Measurements from ENCODE around the gene HECTD2.
"Not testable (repeated sequence)": the region's sequence is repeated elsewhere in the genome, so short reads cannot be mapped to it uniquely, and the experiment has no call there.

The HECTD2 gene

DNA sequence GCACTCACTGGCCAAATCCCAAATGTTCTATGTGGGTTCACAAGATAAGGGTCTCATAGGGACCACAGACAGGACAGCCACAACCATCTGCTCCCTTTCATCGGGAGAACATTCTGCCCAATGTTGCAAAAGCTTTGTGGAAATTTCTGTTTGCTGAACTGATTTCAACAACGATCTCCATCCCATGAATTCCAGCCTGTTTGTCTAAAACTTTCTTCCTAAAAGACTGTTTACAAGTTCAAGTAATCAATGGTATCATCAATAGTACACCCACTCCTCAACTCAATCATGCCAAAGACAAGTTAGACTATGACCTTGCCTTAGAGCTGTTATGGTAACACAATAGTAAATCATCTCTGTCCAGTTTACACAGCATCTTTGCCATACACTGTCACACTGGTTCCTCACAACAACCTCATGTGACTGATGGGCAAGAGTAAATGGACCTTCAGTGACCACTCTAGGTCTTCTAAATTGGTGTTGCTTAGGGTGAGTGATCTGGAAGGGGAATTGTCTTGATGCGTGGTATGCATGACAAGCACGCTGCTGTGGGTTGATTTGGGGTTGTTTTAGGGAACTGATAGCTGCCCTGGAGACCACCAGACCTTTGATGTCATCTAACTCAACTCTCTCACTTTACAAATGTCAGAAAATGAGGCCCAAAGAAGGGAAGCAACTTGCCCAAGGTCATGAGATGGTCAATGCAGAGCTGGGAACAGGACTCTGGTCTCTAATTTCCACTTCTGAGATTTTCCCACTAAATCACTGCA lies 127.7 kb downstream of the HECTD2 start:
- DNase-seq (ENCODE audit: low spot score): no peak

DNA sequence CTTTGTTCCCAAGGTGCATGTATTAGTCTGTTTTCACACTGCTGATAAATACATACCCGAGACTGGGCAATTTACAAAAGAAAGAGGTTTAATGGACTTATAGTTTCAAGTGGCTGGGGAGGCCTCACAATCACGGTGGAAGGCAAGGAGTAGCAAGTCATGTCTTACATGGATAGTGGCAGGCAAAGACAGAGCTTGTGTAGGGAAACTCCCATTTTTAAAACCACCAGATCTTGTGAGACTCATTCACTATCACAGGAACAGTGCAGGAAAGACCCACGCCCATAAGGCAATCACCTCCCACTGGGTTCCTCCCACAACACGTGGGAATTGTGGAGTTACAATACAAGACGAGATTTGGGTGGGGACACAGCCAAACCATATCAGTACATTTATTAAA lies 129.8 kb downstream of the HECTD2 start:
- DNase-seq (ENCODE audit: low spot score): no peak

DNA sequence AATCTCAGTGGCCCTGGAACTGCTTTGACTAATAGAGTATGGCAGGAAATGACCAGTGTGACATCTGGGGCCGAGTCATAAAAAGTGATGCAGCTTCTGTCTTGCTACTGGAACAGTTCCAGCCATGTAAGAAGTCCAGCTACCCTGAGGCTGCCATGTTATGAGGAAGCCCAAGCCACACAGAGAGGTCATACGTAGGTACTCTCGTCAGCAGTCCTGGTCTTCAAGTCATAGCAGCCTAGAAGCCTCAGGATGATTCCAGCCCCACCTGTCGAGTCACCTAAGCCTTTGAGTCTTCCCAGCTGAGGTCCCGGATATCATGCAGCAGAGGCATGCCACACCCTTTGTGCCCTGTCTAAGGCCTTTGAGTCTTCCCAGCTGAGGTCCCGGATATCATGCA lies 130.6 kb downstream of the HECTD2 start:
- no peak for DNase-seq (ENCODE audit: low spot score)

DNA sequence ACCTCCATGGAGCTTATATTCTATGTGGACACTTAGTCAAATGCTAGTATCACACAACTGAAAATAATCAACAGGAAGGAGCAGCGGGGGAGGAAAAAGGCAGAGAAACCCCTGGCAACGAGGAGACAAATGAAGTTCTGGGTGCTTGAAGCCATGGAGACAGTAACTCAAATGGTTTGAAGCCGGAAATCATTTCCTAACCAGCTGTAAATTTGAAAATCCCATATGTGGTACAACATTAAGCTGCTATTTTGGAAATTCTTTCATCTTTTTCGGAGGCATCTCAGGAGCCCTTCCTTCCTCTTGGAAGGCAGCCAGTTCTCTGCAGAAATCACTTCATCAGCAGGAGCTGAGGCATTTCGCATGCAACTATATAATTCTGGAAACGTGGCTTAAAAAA lies 131.3 kb downstream of the HECTD2 start:
- no peak for DNase-seq (ENCODE audit: low spot score)

DNA sequence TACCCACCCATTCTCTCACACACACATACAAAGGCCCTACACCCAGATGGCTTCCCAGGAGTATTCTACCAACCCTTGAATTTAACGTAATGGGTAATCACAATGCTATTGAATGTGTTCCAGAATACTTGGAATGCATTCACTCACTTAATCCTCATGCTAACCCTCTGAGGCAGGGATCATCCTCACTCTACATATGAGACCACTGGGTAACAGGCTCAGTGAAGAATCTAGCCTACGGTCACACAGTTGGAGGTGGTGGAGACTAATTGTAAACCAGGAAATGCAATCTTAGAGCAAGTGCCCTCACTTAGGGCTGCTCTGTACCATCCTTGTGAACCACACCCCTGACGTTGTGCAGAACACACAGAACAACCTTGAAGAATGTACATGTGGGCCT lies 135.2 kb downstream of the HECTD2 start:
- no peak for DNase-seq (ENCODE audit: low spot score)

DNA sequence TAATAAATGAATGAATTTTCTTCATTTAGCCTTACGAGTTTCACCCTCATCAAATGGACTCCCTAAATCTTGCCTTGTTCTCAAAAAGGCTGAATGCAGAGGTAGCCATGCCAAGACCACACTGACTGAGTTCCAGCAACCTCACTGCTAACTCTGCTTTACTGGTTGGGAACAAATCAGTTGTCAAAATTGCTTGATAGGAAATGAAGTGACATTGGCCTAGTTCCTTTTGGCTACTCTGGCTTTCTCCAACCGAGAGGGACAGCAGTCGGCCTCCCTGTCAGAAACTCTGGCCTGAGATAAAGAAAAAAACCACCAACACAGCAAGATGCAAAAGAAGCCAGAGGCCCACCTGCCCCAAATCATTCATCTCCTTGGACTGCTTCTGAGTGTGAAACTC lies 135.7 kb downstream of the HECTD2 start:
- DNase-seq (ENCODE audit: low spot score): no peak

DNA sequence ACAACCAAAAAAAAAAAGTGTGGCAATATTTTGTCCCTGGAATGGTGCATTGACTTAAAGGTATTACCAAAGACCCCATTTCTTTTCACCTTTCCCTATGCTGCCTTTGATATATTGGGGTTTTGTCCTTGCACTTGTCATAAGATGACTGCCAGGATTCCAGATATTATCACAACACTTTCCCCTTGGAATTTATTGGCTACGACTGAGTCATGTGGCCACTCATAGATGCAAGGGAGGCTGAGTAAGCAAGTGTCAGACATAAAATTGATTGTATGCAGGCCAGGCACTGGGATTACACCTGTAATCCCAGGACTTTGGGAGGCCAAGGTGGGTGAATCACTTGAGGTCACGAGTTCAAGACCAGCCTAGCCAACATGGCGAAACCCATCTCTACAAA lies 139.1 kb downstream of the HECTD2 start:
- DNase-seq (ENCODE audit: low spot score): no peak

DNA sequence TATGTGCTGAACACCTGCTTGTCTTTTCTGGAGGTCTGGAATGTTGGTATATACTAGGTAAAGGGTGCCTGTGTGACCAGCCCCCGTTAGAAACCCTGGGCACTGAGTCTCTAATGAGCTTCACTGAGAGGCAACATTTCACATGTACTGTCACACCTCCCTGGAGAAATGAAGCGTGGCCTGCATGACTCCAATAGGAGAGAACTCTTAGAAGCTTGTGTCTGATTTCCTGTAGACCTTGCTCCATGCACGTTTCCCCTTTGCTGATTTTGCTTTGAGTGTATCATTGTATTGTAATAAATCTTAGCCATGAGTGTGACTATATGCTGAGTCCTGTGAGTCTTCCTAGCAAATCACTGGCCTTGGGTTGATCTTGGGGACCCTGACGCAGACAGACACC lies 139.9 kb downstream of the HECTD2 start:
- DNase-seq (ENCODE audit: low spot score): no peak

DNA sequence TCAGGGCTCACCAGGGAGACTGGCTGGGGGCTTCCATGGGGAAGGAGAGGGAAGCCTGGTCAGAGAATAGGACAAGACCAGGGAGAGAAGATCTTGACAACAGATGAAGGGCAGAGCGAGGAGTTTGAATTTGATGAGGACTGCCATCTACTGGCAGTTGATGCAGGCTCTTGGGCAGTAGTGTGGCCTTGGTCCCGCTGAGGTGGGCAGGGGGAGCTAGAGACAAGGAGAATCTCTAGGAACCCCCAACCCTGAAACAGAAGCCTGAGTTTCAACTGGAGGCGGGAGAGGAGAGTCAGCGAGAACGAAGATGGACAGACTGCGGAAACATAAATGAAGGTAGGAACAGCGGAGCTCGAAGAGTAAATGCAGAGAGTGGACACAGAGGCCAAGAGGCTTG lies 141.7 kb downstream of the HECTD2 start:
- DNase-seq (ENCODE audit: low spot score): no peak

DNA sequence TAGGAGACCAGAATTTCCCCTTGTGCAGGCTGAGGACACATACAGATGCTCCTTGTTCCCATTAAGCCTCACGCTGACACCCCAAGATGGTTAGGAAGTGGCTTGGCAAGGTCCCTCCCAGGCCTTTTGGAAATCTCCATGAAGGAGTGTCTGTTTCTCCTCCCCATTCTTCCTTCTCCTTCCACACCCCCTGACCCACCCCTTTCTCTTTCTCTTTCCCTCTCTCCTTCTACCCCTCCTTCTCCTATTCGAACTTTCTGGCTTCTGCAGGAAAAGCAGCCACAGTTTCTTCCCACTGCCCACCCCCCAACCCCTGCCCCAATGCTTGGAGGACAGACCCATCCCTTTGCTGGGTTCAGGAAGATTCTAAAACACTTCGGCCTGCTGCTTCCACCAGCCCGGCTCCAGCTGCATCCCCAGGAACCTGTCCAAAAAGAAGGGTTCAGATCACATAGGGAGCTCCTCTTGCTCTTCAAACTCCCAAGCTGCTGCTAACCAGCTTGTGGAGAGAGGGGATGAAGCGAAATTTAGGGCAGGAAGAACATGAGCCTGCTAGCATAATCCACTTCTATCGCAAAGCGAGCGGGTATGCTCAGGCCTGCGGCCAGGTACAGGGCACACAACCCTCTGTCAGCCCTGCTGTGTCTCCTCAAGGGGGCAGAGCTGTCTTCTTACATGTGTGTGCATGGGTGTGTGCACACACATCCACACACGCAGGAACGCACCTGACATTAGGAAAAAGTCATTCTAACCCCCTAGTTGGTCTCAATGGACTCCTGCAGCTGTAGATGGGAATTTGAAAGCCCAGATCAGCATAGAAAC lies 142.3 kb downstream of the HECTD2 start:
- DNase-seq (ENCODE audit: low spot score): no peak

DNA sequence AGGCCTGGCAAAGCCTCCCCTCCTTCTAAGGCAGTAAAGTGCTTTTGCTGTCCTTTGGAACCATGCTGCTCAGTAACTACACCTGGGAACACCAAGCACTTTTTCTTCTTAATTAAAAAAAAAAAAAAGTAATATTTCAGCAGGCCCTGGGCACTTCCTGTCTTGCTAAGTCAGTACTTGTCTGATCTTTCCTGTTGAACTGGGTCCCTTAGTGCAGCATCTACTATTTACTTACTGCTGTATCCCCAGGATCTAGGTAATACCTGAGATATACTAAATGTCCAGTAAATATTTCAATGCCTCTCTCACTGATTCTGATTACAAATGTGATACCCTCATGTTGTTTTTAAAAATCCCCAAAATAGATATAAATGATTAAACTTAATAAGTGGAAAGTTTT lies 145.3 kb downstream of the HECTD2 start:
- DNase-seq (ENCODE audit: low spot score): no peak

DNA sequence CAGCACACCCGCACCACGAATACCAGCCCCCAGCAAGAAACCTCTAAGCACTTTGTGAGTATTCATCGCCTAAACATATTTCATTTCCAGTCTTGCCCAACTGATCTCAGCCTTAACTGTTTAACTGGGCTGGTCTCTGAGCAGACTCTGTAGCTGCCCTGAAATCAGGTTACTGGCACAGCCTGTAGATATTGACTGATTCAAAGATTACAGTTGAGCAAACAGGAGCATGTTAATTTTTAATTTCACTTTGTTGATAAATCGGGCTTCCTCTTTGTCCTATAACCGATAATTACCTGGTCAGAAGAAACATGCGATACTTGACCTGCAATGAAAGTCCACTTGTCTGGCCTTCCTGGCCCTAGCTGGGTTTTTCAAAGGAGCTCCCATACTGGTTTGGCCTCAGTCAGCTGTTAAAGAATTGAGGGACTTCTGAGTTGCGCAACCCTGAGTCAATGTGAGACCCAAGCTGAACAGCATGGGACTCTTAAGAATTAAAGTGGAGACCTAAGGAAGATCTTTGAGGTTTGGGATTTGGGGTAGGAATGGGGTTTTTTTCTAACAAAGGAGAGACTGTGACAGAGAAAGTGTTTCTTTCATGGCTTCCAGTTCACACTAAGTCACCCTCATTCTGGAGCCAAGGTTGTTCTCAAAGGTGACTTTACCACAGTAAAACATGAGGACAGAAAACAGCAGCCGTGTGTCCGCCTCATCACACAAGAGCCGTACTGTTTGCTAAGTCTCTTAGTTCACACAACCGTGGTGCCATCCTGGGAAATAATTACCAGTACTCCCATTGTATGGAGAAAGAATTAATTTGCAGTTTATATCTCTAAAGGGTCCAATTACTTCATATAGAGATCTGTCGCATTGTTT lies 146.8 kb downstream of the HECTD2 start:
- no peak for DNase-seq (ENCODE audit: low spot score)

DNA sequence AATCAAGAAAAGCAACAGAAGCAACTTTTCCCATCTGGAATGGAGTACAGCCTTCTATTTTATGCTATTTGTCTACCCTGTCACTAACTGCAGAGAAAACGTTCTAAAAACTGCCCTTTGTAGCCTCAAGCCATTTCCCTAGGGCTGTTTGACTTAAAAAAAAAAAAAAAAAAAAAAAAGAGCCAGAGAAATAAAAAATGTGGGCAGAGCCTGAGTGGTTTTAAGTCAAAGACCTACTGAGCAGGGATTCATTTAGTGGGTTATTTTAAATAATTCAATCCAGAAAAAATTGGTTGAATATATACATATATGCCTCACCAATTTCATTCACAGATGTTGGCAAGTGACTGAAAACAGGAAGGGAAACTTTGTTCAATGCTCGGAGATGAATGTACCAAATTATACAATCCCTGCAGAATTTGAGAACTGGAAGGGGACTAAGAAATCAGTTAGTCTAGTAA lies 147.5 kb downstream of the HECTD2 start:
- DNase-seq (ENCODE audit: low spot score): no peak

DNA sequence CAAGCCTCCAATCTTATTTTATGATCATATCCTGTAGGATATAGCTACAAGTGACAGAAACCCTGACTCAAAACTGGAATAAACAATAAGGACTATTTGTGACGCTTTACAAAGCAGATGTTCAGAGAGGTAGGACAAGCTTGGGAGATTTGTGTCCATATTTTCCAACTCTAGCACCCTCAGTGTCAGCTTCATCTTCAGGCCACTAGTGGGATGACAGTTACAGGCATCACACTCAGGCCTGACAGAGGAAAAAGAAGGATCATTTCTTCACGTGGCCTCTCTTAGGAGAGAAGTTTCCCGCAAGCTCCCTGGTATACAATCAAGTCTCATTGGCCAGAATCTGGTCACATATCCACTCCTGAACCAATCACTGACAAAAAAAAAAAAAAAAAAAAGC lies 148.3 kb downstream of the HECTD2 start:
- no peak for DNase-seq (ENCODE audit: low spot score)

DNA sequence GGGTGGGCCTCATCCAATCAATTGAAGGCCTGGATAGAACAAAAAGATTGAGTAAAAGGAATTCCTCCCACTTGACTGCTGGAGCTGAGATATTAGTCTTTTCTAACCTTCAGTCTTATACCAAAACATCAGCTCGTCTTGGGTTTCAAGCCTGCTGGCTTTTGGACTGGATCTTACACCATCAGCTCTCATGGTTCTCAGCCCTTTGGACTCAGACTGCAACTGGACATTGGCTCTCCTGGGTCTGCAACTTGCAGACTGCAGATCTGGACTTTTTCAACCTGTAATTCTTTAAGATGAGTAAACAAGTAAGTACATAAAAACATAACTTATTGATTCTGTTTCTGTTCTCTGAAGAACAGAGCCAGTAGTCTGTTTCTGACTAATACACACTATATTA lies 149.0 kb downstream of the HECTD2 start:
- no peak for DNase-seq (ENCODE audit: low spot score)

DNA sequence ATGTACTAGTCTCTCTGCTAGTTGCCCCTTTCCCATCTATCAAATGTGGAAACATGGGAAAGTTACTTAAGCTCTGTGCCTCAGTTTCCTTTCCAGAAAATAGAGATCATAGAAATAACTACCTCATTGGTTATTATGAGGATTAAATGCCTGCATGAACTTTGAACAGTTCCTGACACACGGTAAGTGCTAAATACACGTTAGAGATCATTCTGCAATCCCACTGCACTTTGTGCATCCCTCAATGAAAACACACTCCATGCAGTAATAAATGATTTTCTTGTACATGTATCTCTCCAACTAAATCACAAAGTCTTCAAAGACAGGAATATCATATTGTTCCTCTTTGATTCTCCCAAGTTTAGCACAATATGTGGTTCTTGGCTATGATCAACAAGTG lies 149.6 kb downstream of the HECTD2 start:
- DNase-seq (ENCODE audit: low spot score): no peak

DNA sequence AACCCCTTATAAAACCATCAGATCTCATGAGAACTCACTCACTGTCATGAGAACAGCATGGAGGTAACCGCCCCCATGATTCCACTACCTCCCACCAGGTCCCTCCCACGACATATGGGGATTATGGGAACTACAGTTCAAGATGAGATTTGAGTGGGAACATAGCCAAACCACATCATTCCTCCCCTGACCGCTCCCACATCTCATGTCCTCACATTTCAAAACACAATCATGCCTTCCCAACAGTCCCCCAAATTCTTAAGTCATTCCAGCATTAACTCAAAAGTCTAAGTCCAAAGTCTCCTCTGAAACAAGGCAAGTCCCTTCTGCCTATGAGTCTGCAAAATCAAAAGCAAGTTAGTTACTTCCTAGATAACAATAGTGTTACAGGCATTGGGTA lies 150.7 kb downstream of the HECTD2 start:
- DNase-seq (ENCODE audit: low spot score): not testable (repeated sequence)

DNA sequence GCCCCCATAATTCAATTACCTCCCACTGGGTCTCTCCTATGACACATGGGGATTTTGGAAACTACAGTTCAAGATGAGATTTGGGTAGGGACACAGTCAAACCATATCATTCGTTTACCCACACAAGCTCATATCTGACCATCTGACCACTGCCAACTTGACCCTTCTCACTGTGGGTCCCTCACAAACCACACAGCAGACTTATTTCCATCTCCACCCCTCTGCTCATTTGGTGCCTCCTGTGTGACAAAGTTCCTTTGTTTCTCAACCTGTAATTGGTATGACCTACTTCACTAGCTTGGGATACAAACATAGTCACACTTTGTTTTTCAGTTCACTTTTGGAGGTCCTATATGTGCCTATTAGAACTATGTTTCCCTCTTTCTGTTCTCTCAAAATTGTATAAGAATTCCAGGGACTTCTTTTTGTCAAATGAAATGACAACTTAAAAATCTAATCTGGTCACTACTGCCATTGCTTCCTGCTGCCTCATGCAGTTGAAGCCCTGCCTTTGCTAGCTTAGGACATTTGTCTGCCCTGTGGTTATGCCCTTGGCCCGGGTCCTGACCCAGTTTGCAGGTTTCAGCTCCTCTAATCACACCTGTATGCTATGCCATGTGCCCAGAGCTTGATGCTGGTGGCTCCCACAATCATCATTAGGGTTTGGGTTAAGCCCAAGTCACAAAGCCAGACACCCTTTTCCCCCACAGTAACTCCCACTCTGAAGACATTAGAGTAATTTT lies 152.9 kb downstream of the HECTD2 start:
- DNase-seq (ENCODE audit: low spot score): no peak

DNA sequence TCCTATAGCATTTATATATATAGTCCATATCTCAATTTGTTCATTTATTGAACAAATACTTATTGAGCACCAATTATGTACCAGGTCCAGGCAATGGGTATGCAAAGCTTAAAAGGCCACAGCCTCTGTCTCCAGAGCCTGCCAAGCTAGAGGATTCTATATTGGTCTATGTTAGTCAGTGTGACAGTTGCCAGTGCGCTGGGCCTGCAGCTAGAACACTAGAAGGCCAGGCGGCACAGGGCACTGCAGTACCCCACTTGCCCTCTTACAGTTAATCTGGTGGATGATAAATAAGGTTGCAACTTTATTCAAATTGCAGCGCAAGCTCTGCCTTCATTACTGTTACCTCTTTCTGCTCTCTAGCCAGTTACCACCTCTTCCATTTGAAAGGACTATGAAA lies 153.9 kb downstream of the HECTD2 start:
- DNase-seq (ENCODE audit: low spot score): no peak

All from CD4-positive, alpha-beta T cell treated with Interleukin-15 for 4 hours (primary cell).